Spleen (tissue), 11 donors: ENCODE results near the gene LHFPL5. TPM values are rescaled to one million over a fixed set of nuclear protein-coding genes. Genes with fewer than 3 reads are reported as not detected.

ENCODE experiments used
- DNase-seq: peaks from one replicate; pipeline ENCODE4 v3.0.0-alpha.2; 2020
- H3K27ac ChIP-seq, 8 donors: fragments of 200-600 bp; sonication (generic) in 7 of 8; 1 replicate in 4 of 8; 2 replicates in 4 of 8; pipeline versions ENCODE4 v1.5.0 to v1.8.0; 2016 to 2021; ENCODE audit warnings: inconsistent platforms in 4 of 8, mild to moderate bottlenecking in 4 of 8, moderate library complexity in 1 of 8
- H3K27me3 ChIP-seq, 7 donors: fragments of 200-600 bp; sonication (generic) in 6 of 7; replicated peaks in 1 of 7; 1 replicate in 4 of 7; 2 replicates in 3 of 7; pipeline versions ENCODE4 v1.5.0 to v1.8.0; 2016 to 2021; ENCODE audit warnings: inconsistent platforms in 3 of 7, mild to moderate bottlenecking in 1 of 7
- H3K36me3 ChIP-seq, 6 donors: fragments of 200-600 bp; sonication (generic) in 5 of 6; 1 replicate in 4 of 6; 2 replicates in 2 of 6; pipeline versions ENCODE4 v1.5.0 to v1.8.0; 2016 to 2021; ENCODE audit warnings: inconsistent platforms in 2 of 6
- H3K4me1 ChIP-seq, 6 donors: fragments of 200-600 bp; sonication (generic) in 5 of 6; 1 replicate in 3 of 6; 2 replicates in 3 of 6; pipeline versions ENCODE4 v1.5.0 to v1.8.0; 2016 to 2021; ENCODE audit warnings: inconsistent platforms in 3 of 6
- H3K4me3 ChIP-seq, 8 donors: fragments of 200-600 bp; sonication (generic) in 7 of 8; 1 replicate in 4 of 8; 2 replicates in 4 of 8; pipeline versions ENCODE4 v1.5.0 to v1.8.0; 2016 to 2021; ENCODE audit warnings: inconsistent platforms in 4 of 8, mild to moderate bottlenecking in 4 of 8, moderate library complexity in 2 of 8
- H3K9me3 ChIP-seq, 8 donors: fragments of 200-600 bp; sonication (generic) in 7 of 8; 1 replicate in 4 of 8; 2 replicates in 4 of 8; pipeline versions ENCODE4 v1.5.0 to v1.8.0; 2016 to 2021; ENCODE audit warnings: inconsistent platforms in 4 of 8
- CTCF ChIP-seq, 11 experiments: fragments of 200-600 bp in 7 of 11; fragments of 450-650 bp in 4 of 11; sonication (generic) in 4 of 11; IDR thresholded peaks in 8 of 11; conservative IDR thresholded peaks in 3 of 11; 1 replicate in 7 of 11; 2 replicates in 4 of 11; pipeline versions ENCODE4 v1.4.0 to v1.8.0; 2016 to 2021; ENCODE audit warnings: antibody characterized with exemption in 11 of 11, inconsistent platforms in 4 of 11, mild to moderate bottlenecking in 1 of 11
- POLR2A ChIP-seq, 3 donors: fragments of 450-650 bp; IDR thresholded peaks; one replicate each; pipeline ENCODE4 v1.5.1; 2017; ENCODE audit warnings: antibody characterized with exemption in 3 of 3, mild to moderate bottlenecking in 1 of 3
- POLR2AphosphoS5 ChIP-seq, 3 donors: sonication (generic); formaldehyde crosslinking; IDR thresholded peaks; one replicate each; pipeline ENCODE4 v1.5.1; 2017; ENCODE audit warnings: antibody characterized with exemption in 3 of 3
- WGBS, 5 donors: extraction: QIAGEN DNeasy Blood & Tissue Kit in 3 of 5; methylation state at CpG; one replicate each; pipeline versions ENCODE4 v1.1.5 to v1.1.7; 2013 to 2018; 5-methylcytosine and 5-hydroxymethylcytosine counted together
- intact Hi-C: fragments of 100-400 bp; cut with DNase I; formaldehyde crosslinking; loops from one replicate; pipeline ENCODE4 v1.15.0; 2023; ENCODE audit warnings: low total_unique reads
- polyA plus RNA-seq, 3 donors: library from polyadenylated mRNA; stranded (reverse); fragments of 200-250 nt; gene quantifications; one replicate each; pipeline ENCODE4 v1.2.1, GENCODE V29; 2013
- total RNA-seq, 7 donors: library from RNA; depleted of rRNA in 3 of 7; stranded (reverse); fragments of >200 nt in 3 of 7; fragmentation: NEBNext Ultra II Directional in 4 of 7; extraction: Animal tissue kit (Norgen Biotek cat#: 25700) in 4 of 7; gene quantifications; one replicate each; pipeline versions ENCODE4 v1.1.0 to v1.2.1, GENCODE V29; 2016 to 2021
- donor health status: healthy with polysubstance abuse.
- donor health status: DM: no; HTN: no; CAD: no; lungs with moderate emphysema.
- donor health status: DM: no; HTN: no; CAD: no.
- donor health status: Bipolar disorder and iron deficiency.
- donor health status: healthy.
- donor health status: DM: no; HTN: no; CAD: no.
- donor health status: DM: yes; HTN: yes; CAD: no.

Gene LHFPL5
- total and polyA plus RNA-seq, 10 donors, result not detected

GRCh38 chr6:35809809-35810208 is 4.7 kb downstream of the LHFPL5 start:
- intact Hi-C loops, result no loop called here
- Histone ChIP-seq H3K4me1 (peaks cover 0 to 10% (median 3%) of the 10 kb centered on the region in 6 donors), H3K36me3 (no peaks in the 10 kb centered on the region), H3K9me3 (no peaks in the 10 kb centered on the region), H3K27me3 (peaks cover 0 to 44% (median 18%) of the 10 kb centered on the region in 7 donors), H3K27ac (no peak overlapping the region), H3K4me3 (no peak overlapping the region)
- WGBS, 5 donors, result 77 to 87% (median 80%) methylated on average over 5 of the region's 5 CpGs
- TF ChIP-seq POLR2A (IDR thresholded peaks at IDR 0.05), result no peak
- TF ChIP-seq POLR2AphosphoS5 (IDR thresholded peaks at IDR 0.05), result no peak
- TF ChIP-seq CTCF (IDR thresholded peaks at IDR 0.05 in 8 of 11, conservative IDR thresholded peaks at IDR 0.05 in 3 of 11), result no peak
- DNase-seq, result no peak

- Histone ChIP-seq H3K4me1 (peaks cover 0 to 3% (median 0%) of the 10 kb centered on the region in 6 donors), H3K36me3 (no peaks in the 10 kb centered on the region), H3K27ac (no peak overlapping the region), H3K27me3 (peaks cover 0 to 30% (median 5%) of the 10 kb centered on the region in 7 donors), H3K9me3 (peaks cover 0 to 1% (median 0%) of the 10 kb centered on the region in 8 donors), H3K4me3 (no peak overlapping the region)
- intact Hi-C loops, result no loop called here
- no peak for DNase-seq
- TF ChIP-seq CTCF (IDR thresholded peaks at IDR 0.05 in 8 of 11, conservative IDR thresholded peaks at IDR 0.05 in 3 of 11) (no peak), POLR2AphosphoS5 (IDR thresholded peaks at IDR 0.05) (no peak), POLR2A (IDR thresholded peaks at IDR 0.05) (no peak)
- 55 to 71% (median 59%) methylated on average over 14 of the region's 14 CpGs for WGBS, 5 donors
Observed at GRCh38 chr6:35810971-35811698, 6.0 kb downstream of the LHFPL5 start.

- Histone ChIP-seq H3K27me3 (peaks cover 0 to 25% (median 0%) of the 10 kb centered on the region in 7 donors), H3K9me3 (peaks cover 0 to 6% (median 5%) of the 10 kb centered on the region in 8 donors), H3K4me3 (no peak overlapping the region), H3K27ac (no peak overlapping the region), H3K36me3 (no peaks in the 10 kb centered on the region), H3K4me1 (peaks cover 0 to 3% (median 0%) of the 10 kb centered on the region in 6 donors)
- no peak for DNase-seq
- intact Hi-C loops, result no loop called here
- TF ChIP-seq POLR2A (IDR thresholded peaks at IDR 0.05) (no peak), CTCF (IDR thresholded peaks at IDR 0.05 in 8 of 11, conservative IDR thresholded peaks at IDR 0.05 in 3 of 11) (no peak), POLR2AphosphoS5 (IDR thresholded peaks at IDR 0.05) (no peak)
- 57 to 79% (median 71%) methylated on average over 6 of the region's 6 CpGs for WGBS, 5 donors
Observed at GRCh38 chr6:35811699-35811995, 6.5 kb downstream of the LHFPL5 start.

GRCh38 chr6:35817515-35817914 is 12.4 kb downstream of the LHFPL5 start:
- TF ChIP-seq CTCF (IDR thresholded peaks at IDR 0.05 in 8 of 11, conservative IDR thresholded peaks at IDR 0.05 in 3 of 11) (no peak), POLR2A (IDR thresholded peaks at IDR 0.05) (no peak), POLR2AphosphoS5 (IDR thresholded peaks at IDR 0.05) (no peak)
- no peaks in the 10 kb centered on the region for H3K36me3 ChIP-seq
- intact Hi-C loops, result no loop called here
- no peaks in the 10 kb centered on the region for H3K27me3 ChIP-seq
- no peaks in the 10 kb centered on the region for H3K4me1 ChIP-seq
- no peak for DNase-seq
- H3K4me3 ChIP-seq, result no peak overlapping the region
- peaks cover 0 to 22% (median 19%) of the 10 kb centered on the region in 8 donors for H3K9me3 ChIP-seq
- H3K27ac ChIP-seq, result no peak overlapping the region
